IMR-90 (cell line): ENCODE measurements around the gene EIF2S2.

Experiments used
- BHLHE40 ChIP-seq: fragments of 150-350 bp; IDR thresholded peaks from 2 replicates; pipeline ENCODE4 v1.6.1; 2016; ENCODE audit warnings: mild to moderate bottlenecking, low read depth, low read length
- CEBPB ChIP-seq: IDR thresholded peaks from 2 replicates; pipeline ENCODE4 v1.6.1; 2012; ENCODE audit warnings: low read depth, low read length, improper control_type of control experiment
- MAFK ChIP-seq: IDR thresholded peaks from 2 replicates; pipeline ENCODE4 v1.6.1; 2012; ENCODE audit warnings: low read depth, low read length, improper control_type of control experiment
- POLR2A ChIP-seq: IDR thresholded peaks from 2 replicates; pipeline ENCODE4 v1.6.1; 2012; ENCODE audit warnings: mild to moderate bottlenecking, low read depth, low read length
- SMC3 ChIP-seq: fragments of 150-350 bp; IDR thresholded peaks from 2 replicates; pipeline ENCODE4 v1.6.1; 2016; ENCODE audit warnings: low read depth, mild to moderate bottlenecking, antibody characterized with exemption, low read length, moderate library complexity
- TF ChIP-seq, protein P1 (sequence below): conservative IDR thresholded peaks from 2 replicates; pipeline ENCODE4 v1.5.1; 2012; ENCODE audit warnings: mild to moderate bottlenecking, low read depth, low read length, improper control_type of control experiment

DNA sequence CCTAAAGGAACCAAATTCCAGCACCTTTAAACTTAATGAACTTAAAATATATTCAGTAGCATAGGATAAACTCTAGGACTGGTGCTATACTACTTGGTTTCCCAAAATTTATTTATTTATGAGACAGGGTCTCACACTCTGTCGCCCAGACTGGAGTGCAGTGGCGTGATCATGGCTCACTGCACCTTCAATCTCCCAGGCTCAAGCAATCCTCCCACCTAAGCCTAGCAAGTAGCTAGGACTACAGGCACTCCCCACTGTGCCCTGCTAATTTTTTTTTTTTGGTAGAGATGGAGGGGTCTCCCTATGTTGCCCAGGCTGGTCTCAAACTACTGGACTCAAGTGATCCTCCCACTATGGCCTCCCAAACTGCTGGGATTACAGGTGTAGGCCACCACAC is 21.4 kb downstream of the EIF2S2 start:
- TF ChIP-seq, protein P1, sequence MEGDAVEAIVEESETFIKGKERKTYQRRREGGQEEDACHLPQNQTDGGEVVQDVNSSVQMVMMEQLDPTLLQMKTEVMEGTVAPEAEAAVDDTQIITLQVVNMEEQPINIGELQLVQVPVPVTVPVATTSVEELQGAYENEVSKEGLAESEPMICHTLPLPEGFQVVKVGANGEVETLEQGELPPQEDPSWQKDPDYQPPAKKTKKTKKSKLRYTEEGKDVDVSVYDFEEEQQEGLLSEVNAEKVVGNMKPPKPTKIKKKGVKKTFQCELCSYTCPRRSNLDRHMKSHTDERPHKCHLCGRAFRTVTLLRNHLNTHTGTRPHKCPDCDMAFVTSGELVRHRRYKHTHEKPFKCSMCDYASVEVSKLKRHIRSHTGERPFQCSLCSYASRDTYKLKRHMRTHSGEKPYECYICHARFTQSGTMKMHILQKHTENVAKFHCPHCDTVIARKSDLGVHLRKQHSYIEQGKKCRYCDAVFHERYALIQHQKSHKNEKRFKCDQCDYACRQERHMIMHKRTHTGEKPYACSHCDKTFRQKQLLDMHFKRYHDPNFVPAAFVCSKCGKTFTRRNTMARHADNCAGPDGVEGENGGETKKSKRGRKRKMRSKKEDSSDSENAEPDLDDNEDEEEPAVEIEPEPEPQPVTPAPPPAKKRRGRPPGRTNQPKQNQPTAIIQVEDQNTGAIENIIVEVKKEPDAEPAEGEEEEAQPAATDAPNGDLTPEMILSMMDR = no peak
- TF ChIP-seq POLR2A (no peak), SMC3 (no peak), MAFK (no peak), BHLHE40 (no peak), CEBPB (no peak)
